Duodenal mucosa (tissue), 2 donors: ENCODE measurements around the gene B3GALNT1.

Experiments used
- H3K27ac ChIP-seq: one replicate; pipeline ENCODE4 v1.7.0; 2013; ENCODE audit warnings: low read depth, low read length
- H3K27me3 ChIP-seq, 2 donors: one replicate each; pipeline ENCODE4 v1.7.0; 2013; ENCODE audit warnings: low read length in 2 of 2, control low read depth in 1 of 2; ENCODE audit not compliant: insufficient read depth in 2 of 2, control insufficient read depth in 1 of 2
- H3K36me3 ChIP-seq, 2 donors: one replicate each; pipeline ENCODE4 v1.7.0; 2013; ENCODE audit warnings: low read length in 2 of 2, control low read depth in 1 of 2; ENCODE audit not compliant: insufficient read depth in 2 of 2, control insufficient read depth in 1 of 2
- H3K4me1 ChIP-seq, 2 donors: one replicate each; pipeline ENCODE4 v1.7.0; 2013; ENCODE audit warnings: low read length in 2 of 2, control low read depth in 1 of 2; ENCODE audit not compliant: insufficient read depth in 2 of 2, control insufficient read depth in 1 of 2
- H3K4me3 ChIP-seq, 2 donors: one replicate each; pipeline ENCODE4 v1.7.0; 2013; ENCODE audit warnings: low read length in 2 of 2, low read depth in 1 of 2
- H3K9ac ChIP-seq, 2 donors: one replicate each; pipeline ENCODE4 v1.7.0; 2013; ENCODE audit warnings: low read length in 2 of 2, low read depth in 1 of 2
- H3K9me3 ChIP-seq, 2 donors: one replicate each; pipeline ENCODE4 v1.7.0; 2013; ENCODE audit warnings: low read length in 2 of 2, control low read depth in 1 of 2; ENCODE audit not compliant: control insufficient read depth in 1 of 2

B3GALNT1 gene

GRCh38 chr3:161126495-161126894 lies 21.3 kb upstream of the B3GALNT1 start:
- H3K27ac ChIP-seq, result no peak overlapping the region
- H3K4me3 ChIP-seq, result no peak overlapping the region
- no peak overlapping the region for H3K9ac ChIP-seq
- H3K4me1 ChIP-seq, result no peaks in the 10 kb centered on the region
- H3K36me3 ChIP-seq, result no peaks in the 10 kb centered on the region
- no peaks in the 10 kb centered on the region for H3K27me3 ChIP-seq
- peaks cover 5 to 6% of the 10 kb centered on the region in 2 donors for H3K9me3 ChIP-seq

- H3K36me3 ChIP-seq, result no peaks in the 10 kb centered on the region
- H3K4me3 ChIP-seq, result no peak overlapping the region
- peaks cover 6 to 9% of the 10 kb centered on the region in 2 donors for H3K9me3 ChIP-seq
- no peak overlapping the region for H3K9ac ChIP-seq
- H3K4me1 ChIP-seq, result no peaks in the 10 kb centered on the region
- no peak overlapping the region for H3K27ac ChIP-seq
- H3K27me3 ChIP-seq, result no peaks in the 10 kb centered on the region
Measured at GRCh38 chr3:161117646-161118045, 12.5 kb upstream of the B3GALNT1 start.

GRCh38 chr3:161108840-161109239 lies 3.7 kb upstream of the B3GALNT1 start:
- Histone ChIP-seq H3K36me3 (no peaks in the 10 kb centered on the region), H3K27me3 (no peaks in the 10 kb centered on the region), H3K9ac (no peak overlapping the region), H3K4me1 (no peaks in the 10 kb centered on the region), H3K9me3 (no peaks in the 10 kb centered on the region), H3K27ac (no peak overlapping the region), H3K4me3 (no peak overlapping the region)

GRCh38 chr3:161107311-161107710 lies 2.2 kb upstream of the B3GALNT1 start:
- Histone ChIP-seq H3K36me3 (no peaks in the 10 kb centered on the region), H3K9me3 (no peaks in the 10 kb centered on the region), H3K27ac (no peak overlapping the region), H3K9ac (no peak overlapping the region), H3K4me3 (no peak overlapping the region), H3K4me1 (no peaks in the 10 kb centered on the region), H3K27me3 (no peaks in the 10 kb centered on the region)

GRCh38 chr3:161103776-161104385 lies 1.3 kb downstream of the B3GALNT1 start:
- H3K4me1 ChIP-seq, result peaks cover 0 to 12% of the 10 kb centered on the region in 2 donors
- H3K27me3 ChIP-seq, result no peaks in the 10 kb centered on the region
- no peaks in the 10 kb centered on the region for H3K36me3 ChIP-seq
- H3K4me3 ChIP-seq, result peak overlapping the region; percentile 81 to 83
- no peaks in the 10 kb centered on the region for H3K9me3 ChIP-seq
- H3K27ac ChIP-seq, result no peak overlapping the region
- H3K9ac ChIP-seq, result peak overlapping the region; percentile 62 to 64

GRCh38 chr3:161101609-161102008 lies 3.5 kb downstream of the B3GALNT1 start:
- H3K4me3 ChIP-seq, result no peak overlapping the region
- no peaks in the 10 kb centered on the region for H3K36me3 ChIP-seq
- peaks cover 0 to 12% of the 10 kb centered on the region in 2 donors for H3K4me1 ChIP-seq
- H3K27me3 ChIP-seq, result no peaks in the 10 kb centered on the region
- no peak overlapping the region for H3K27ac ChIP-seq
- no peak overlapping the region for H3K9ac ChIP-seq
- H3K9me3 ChIP-seq, result no peaks in the 10 kb centered on the region

GRCh38 chr3:161100994-161101393 lies 4.2 kb downstream of the B3GALNT1 start:
- Histone ChIP-seq H3K27ac (no peak overlapping the region), H3K9me3 (no peaks in the 10 kb centered on the region), H3K4me3 (no peak overlapping the region), H3K36me3 (no peaks in the 10 kb centered on the region), H3K27me3 (no peaks in the 10 kb centered on the region), H3K9ac (no peak overlapping the region), H3K4me1 (peaks cover 0 to 12% of the 10 kb centered on the region in 2 donors)

- no peaks in the 10 kb centered on the region for H3K36me3 ChIP-seq
- H3K9ac ChIP-seq, result no peak overlapping the region
- H3K4me3 ChIP-seq, result no peak overlapping the region
- no peaks in the 10 kb centered on the region for H3K9me3 ChIP-seq
- no peak overlapping the region for H3K27ac ChIP-seq
- H3K27me3 ChIP-seq, result no peaks in the 10 kb centered on the region
- H3K4me1 ChIP-seq, result peaks cover 0 to 12% of the 10 kb centered on the region in 2 donors
Measured at GRCh38 chr3:161096771-161097367, 8.3 kb downstream of the B3GALNT1 start.

GRCh38 chr3:161093895-161094294 lies 11.3 kb downstream of the B3GALNT1 start:
- no peak overlapping the region for H3K27ac ChIP-seq

GRCh38 chr3:161084277-161084676 lies 20.9 kb downstream of the B3GALNT1 start:
- Histone ChIP-seq H3K27ac (no peak overlapping the region), H3K4me1 (no peaks in the 10 kb centered on the region), H3K9me3 (no peaks in the 10 kb centered on the region), H3K36me3 (no peaks in the 10 kb centered on the region), H3K9ac (no peak overlapping the region), H3K4me3 (no peak overlapping the region), H3K27me3 (no peaks in the 10 kb centered on the region)

More at GRCh38 chr3:161093895-161094294, 11.3 kb downstream of the B3GALNT1 start:
- Histone ChIP-seq H3K9ac (no peak overlapping the region), H3K4me3 (no peak overlapping the region), H3K27me3 (no peaks in the 10 kb centered on the region), H3K9me3 (no peaks in the 10 kb centered on the region), H3K36me3 (no peaks in the 10 kb centered on the region), H3K4me1 (no peaks in the 10 kb centered on the region)
